Astrocyte (in vitro differentiated cells and primary cell): ENCODE measurements around the gene EIF5A2. TPM values are rescaled to one million over a fixed set of nuclear protein-coding genes. Genes with fewer than 3 reads are reported as not detected.

Experiments used
- DNase-seq: peaks from one replicate; pipeline ENCODE4 v3.0.0-alpha.2; 2010; ENCODE audit warnings: low read depth
- FAIRE-seq: peaks from 2 replicates; lab custom pipeline; 2011; peaks lifted over from hg19 to GRCh38; lab: Jason Lieb, UNC
- H2AFZ ChIP-seq: 2 replicates; pipeline ENCODE4 v1.6.0; 2012; ENCODE audit warnings: low read depth, low read length, inconsistent platforms
- H3K27ac ChIP-seq: 2 replicates; pipeline ENCODE4 v1.5.1; 2011; ENCODE audit warnings: low read depth, low read length, inconsistent platforms
- H3K27me3 ChIP-seq: 2 replicates; pipeline ENCODE4 v1.6.0; 2011; ENCODE audit warnings: low read length, inconsistent platforms; ENCODE audit not compliant: insufficient read depth
- H3K36me3 ChIP-seq: 2 replicates; pipeline ENCODE4 v1.5.1; 2011; ENCODE audit warnings: low read length, inconsistent platforms; ENCODE audit not compliant: insufficient read depth
- H3K4me1 ChIP-seq: 2 replicates; pipeline ENCODE4 v1.5.1; 2011; ENCODE audit warnings: low read length, inconsistent platforms; ENCODE audit not compliant: insufficient read depth
- H3K4me2 ChIP-seq: 2 replicates; pipeline ENCODE4 v1.6.0; 2012; ENCODE audit warnings: low read length, inconsistent platforms
- H3K4me3 ChIP-seq: 2 replicates; pipeline ENCODE4 v1.5.1; 2011; ENCODE audit warnings: low read depth, mild to moderate bottlenecking, low read length, inconsistent platforms; ENCODE audit not compliant: insufficient read depth
- H3K79me2 ChIP-seq: 2 replicates; pipeline ENCODE4 v1.6.0; 2012; ENCODE audit warnings: mild to moderate bottlenecking, low read length, inconsistent platforms; ENCODE audit not compliant: insufficient read depth
- H3K9ac ChIP-seq: 2 replicates; pipeline ENCODE4 v1.6.0; 2012; ENCODE audit warnings: mild to moderate bottlenecking, low read length, inconsistent platforms
- H3K9me3 ChIP-seq: 2 replicates; pipeline ENCODE4 v1.5.1; 2012; ENCODE audit warnings: low read depth, mild to moderate bottlenecking, low read length, inconsistent platforms; ENCODE audit not compliant: insufficient read depth
- H4K20me1 ChIP-seq: 2 replicates; pipeline ENCODE4 v1.6.0; 2012; ENCODE audit warnings: low read length, inconsistent platforms; ENCODE audit not compliant: insufficient read depth
- H3K27ac Mint-ChIP-seq: one replicate; pipeline ENCODE4 v1.8.0; 2021; ENCODE audit warnings: mild to moderate bottlenecking, mixed read lengths; ENCODE audit not compliant: unreplicated experiment
- H3K27me3 Mint-ChIP-seq: one replicate; pipeline ENCODE4 v1.8.0; 2021; ENCODE audit warnings: low read depth, mixed read lengths; ENCODE audit not compliant: unreplicated experiment
- H3K36me3 Mint-ChIP-seq: one replicate; pipeline ENCODE4 v1.8.0; 2021; ENCODE audit warnings: low read depth, mixed read lengths; ENCODE audit not compliant: unreplicated experiment
- H3K4me1 Mint-ChIP-seq: one replicate; pipeline ENCODE4 v1.8.0; 2021; ENCODE audit warnings: low read depth, mixed read lengths; ENCODE audit not compliant: unreplicated experiment
- H3K4me3 Mint-ChIP-seq: one replicate; pipeline ENCODE4 v1.8.0; 2021; ENCODE audit warnings: mild to moderate bottlenecking, moderate library complexity, mixed read lengths; ENCODE audit not compliant: unreplicated experiment
- H3K9me3 Mint-ChIP-seq: one replicate; pipeline ENCODE4 v1.8.0; 2021; ENCODE audit warnings: mild to moderate bottlenecking, mixed read lengths; ENCODE audit not compliant: unreplicated experiment
- CTCF ChIP-seq: IDR thresholded peaks from 2 replicates; pipeline ENCODE4 v1.5.1; 2011; ENCODE audit warnings: low read depth, mild to moderate bottlenecking, inconsistent platforms, low read length, moderate library complexity; ENCODE audit not compliant: insufficient read depth
- EZH2 ChIP-seq: IDR thresholded peaks from 2 replicates; pipeline ENCODE4 v1.6.1; 2012; ENCODE audit warnings: mild to moderate bottlenecking, low read length, inconsistent platforms; ENCODE audit not compliant: insufficient read depth
- total RNA-seq: library from RNA; stranded (reverse); gene quantifications from 2 replicates; pipeline ENCODE4 v1.2.1, GENCODE V29; 2021

Gene EIF5A2
- total RNA-seq, 1 donor from 2014 or later: 18.6 TPM

DNA sequence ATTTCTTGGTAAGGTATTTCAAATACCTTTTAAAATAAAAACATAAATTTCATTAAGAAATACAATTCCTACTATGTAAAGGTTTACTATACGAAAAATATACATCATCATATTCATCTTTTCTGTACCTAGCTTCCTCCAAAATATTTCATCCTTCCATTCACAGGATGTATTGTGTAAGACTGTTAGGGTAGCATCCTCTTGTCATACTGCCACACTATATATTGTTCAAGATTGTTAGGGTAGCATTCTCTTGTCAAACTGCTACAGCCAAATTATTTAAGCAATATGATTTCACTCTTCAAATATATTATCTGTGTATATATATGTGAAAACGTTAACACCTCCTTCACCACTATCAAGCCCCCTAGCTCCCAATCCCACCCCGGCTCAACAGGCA, 41.9 kb downstream of the EIF5A2 start:
- Histone ChIP-seq H3K36me3 (peaks cover 23% of the 10 kb centered on the region), H3K4me3 (no peak overlapping the region), H3K27me3 (no peaks in the 10 kb centered on the region), H3K27ac (no peak overlapping the region), H3K9ac (no peak overlapping the region), H2AFZ (no peak overlapping the region), H3K4me2 (peak overlapping the region; percentile 96), H3K9me3 (no peaks in the 10 kb centered on the region), H3K4me1 (peaks cover 13% of the 10 kb centered on the region), H3K79me2 (peaks cover 30% of the 10 kb centered on the region), H4K20me1 (peaks cover 27% of the 10 kb centered on the region)
- Mint-ChIP-seq H3K9me3 (no peaks in the 10 kb centered on the region), H3K4me3 (peak overlapping the region; percentile 98), H3K27ac (no peak overlapping the region), H3K4me1 (peaks cover 12% of the 10 kb centered on the region), H3K27me3 (no peaks in the 10 kb centered on the region), H3K36me3 (peaks cover 14% of the 10 kb centered on the region)
- DNase-seq (no peak), FAIRE-seq (no peak)
- TF ChIP-seq EZH2 (no peak), CTCF (no peak)

GRCh38 chr3:170865209-170866094, 43.0 kb downstream of the EIF5A2 start:
- Histone ChIP-seq H3K4me3 (no peak overlapping the region), H3K79me2 (peaks cover 30% of the 10 kb centered on the region), H3K4me1 (peaks cover 13% of the 10 kb centered on the region), H3K4me2 (no peak overlapping the region), H2AFZ (no peak overlapping the region), H3K27me3 (no peaks in the 10 kb centered on the region), H3K27ac (no peak overlapping the region), H3K36me3 (peaks cover 23% of the 10 kb centered on the region), H3K9ac (no peak overlapping the region), H3K9me3 (no peaks in the 10 kb centered on the region), H4K20me1 (peaks cover 27% of the 10 kb centered on the region)
- H3K36me3 Mint-ChIP-seq: peaks cover 14% of the 10 kb centered on the region
- no peak overlapping the region for H3K4me3 Mint-ChIP-seq
- TF ChIP-seq CTCF (no peak), EZH2 (no peak)
- FAIRE-seq: no peak
- H3K4me1 Mint-ChIP-seq: peaks cover 12% of the 10 kb centered on the region
- no peaks in the 10 kb centered on the region for H3K27me3 Mint-ChIP-seq
- no peak for DNase-seq
- no peaks in the 10 kb centered on the region for H3K9me3 Mint-ChIP-seq
- H3K27ac Mint-ChIP-seq: no peak overlapping the region
